ENCODE results near the gene SBNO2. TPM values are rescaled to one million over a fixed set of nuclear protein-coding genes. Genes with fewer than 3 reads are reported as not detected.
A peak's percentile ranks its signal among the peaks of the same experiment; 100 is the strongest.

SBNO2 gene
- total and polyA plus RNA-seq, 4 donors, result 2.2 to 25.0 (median 15.0) TPM

DNA sequence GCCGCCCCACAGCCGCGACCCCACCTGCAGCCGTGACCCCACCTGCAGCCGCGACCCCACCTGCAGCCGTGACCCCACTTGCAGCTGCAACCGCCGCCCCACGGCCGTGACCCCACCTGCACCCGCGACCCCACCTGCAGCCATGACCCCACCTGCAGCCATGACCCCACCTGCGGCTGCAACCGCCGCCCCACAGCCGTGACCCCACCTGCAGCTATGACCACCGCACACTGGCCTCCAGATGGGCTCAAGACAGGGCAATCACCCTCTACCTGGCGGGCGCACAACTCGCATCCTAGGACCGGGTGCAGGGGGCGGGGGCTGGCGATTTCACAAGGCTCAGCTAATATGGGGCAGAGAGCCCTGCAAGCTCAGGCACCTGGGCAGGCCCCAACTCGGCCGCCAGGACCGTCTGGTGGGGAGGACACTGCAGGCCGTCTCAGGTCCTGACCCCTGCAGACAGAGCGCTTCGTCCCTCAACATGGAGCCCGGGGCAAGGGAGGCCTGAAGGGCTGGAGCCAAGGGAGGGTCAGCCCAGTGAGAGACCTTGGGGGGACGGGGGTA lies 15.1 kb downstream of the SBNO2 start:
- Histone ChIP-seq H3K27me3 (ENCODE audit: control insufficient read depth in 4 of 4, insufficient read depth in 4 of 4, low read length in 3 of 4) (no peaks in the 10 kb centered on the region), H3K9ac (ENCODE audit: low read depth in 1 of 2, low read length in 2 of 2) (no peak overlapping the region), H3K4me3 (ENCODE audit: low read depth in 1 of 3, low read length in 3 of 3) (no peak overlapping the region), H3K4me1 (ENCODE audit: control insufficient read depth in 4 of 4, insufficient read depth in 4 of 4, low read length in 3 of 4) (peaks cover 14 to 32% (median 28%) of the 10 kb centered on the region in 4 donors), H3K36me3 (ENCODE audit: control insufficient read depth in 4 of 4, insufficient read depth in 3 of 4, low read depth in 1 of 4, low read length in 3 of 4) (peaks cover 0 to 12% (median 0%) of the 10 kb centered on the region in 4 donors), H3K27ac (ENCODE audit: low read depth in 1 of 2, low read length in 2 of 2) (no peak overlapping the region), H3K9me3 (ENCODE audit: control insufficient read depth in 4 of 4, low read length in 3 of 4) (no peaks in the 10 kb centered on the region)
- no peak for DNase-seq (ENCODE audit: low spot score)
- TF ChIP-seq RXRA (IDR thresholded peaks at IDR 0.05), result peak in 1 of 2 donors; percentile 34
- TF ChIP-seq, protein P1, sequence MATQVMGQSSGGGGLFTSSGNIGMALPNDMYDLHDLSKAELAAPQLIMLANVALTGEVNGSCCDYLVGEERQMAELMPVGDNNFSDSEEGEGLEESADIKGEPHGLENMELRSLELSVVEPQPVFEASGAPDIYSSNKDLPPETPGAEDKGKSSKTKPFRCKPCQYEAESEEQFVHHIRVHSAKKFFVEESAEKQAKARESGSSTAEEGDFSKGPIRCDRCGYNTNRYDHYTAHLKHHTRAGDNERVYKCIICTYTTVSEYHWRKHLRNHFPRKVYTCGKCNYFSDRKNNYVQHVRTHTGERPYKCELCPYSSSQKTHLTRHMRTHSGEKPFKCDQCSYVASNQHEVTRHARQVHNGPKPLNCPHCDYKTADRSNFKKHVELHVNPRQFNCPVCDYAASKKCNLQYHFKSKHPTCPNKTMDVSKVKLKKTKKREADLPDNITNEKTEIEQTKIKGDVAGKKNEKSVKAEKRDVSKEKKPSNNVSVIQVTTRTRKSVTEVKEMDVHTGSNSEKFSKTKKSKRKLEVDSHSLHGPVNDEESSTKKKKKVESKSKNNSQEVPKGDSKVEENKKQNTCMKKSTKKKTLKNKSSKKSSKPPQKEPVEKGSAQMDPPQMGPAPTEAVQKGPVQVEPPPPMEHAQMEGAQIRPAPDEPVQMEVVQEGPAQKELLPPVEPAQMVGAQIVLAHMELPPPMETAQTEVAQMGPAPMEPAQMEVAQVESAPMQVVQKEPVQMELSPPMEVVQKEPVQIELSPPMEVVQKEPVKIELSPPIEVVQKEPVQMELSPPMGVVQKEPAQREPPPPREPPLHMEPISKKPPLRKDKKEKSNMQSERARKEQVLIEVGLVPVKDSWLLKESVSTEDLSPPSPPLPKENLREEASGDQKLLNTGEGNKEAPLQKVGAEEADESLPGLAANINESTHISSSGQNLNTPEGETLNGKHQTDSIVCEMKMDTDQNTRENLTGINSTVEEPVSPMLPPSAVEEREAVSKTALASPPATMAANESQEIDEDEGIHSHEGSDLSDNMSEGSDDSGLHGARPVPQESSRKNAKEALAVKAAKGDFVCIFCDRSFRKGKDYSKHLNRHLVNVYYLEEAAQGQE (IDR thresholded peaks at IDR 0.05), result no peak
- 85% methylated on average over 32 of the region's 32 CpGs for WGBS

GRCh38 chr19:1157931-1158884 lies 15.9 kb downstream of the SBNO2 start:
- Histone ChIP-seq H3K4me3 (ENCODE audit: low read depth in 1 of 3, low read length in 3 of 3) (no peak overlapping the region), H3K4me1 (ENCODE audit: control insufficient read depth in 4 of 4, insufficient read depth in 4 of 4, low read length in 3 of 4) (peaks cover 14 to 32% (median 28%) of the 10 kb centered on the region in 4 donors), H3K27ac (ENCODE audit: low read depth in 1 of 2, low read length in 2 of 2) (no peak overlapping the region), H3K9ac (ENCODE audit: low read depth in 1 of 2, low read length in 2 of 2) (no peak overlapping the region), H3K36me3 (ENCODE audit: control insufficient read depth in 4 of 4, insufficient read depth in 3 of 4, low read depth in 1 of 4, low read length in 3 of 4) (peaks cover 0 to 12% (median 0%) of the 10 kb centered on the region in 4 donors), H3K9me3 (ENCODE audit: control insufficient read depth in 4 of 4, low read length in 3 of 4) (no peaks in the 10 kb centered on the region), H3K27me3 (ENCODE audit: control insufficient read depth in 4 of 4, insufficient read depth in 4 of 4, low read length in 3 of 4) (no peaks in the 10 kb centered on the region)
- TF ChIP-seq YY1 (IDR thresholded peaks at IDR 0.05) (no peak), FOXA2 (IDR thresholded peaks at IDR 0.05) (no peak), ATF3 (IDR thresholded peaks at IDR 0.05) (no peak), GABPA (IDR thresholded peaks at IDR 0.05 in 1 of 2, conservative IDR thresholded peaks at IDR 0.05 in 1 of 2) (no peak), SP1 (IDR thresholded peaks at IDR 0.05) (no peak), HNF4G (IDR thresholded peaks at IDR 0.05) (no peak), HNF4A (conservative IDR thresholded peaks at IDR 0.05) (no peak)
- TF ChIP-seq, protein P2, sequence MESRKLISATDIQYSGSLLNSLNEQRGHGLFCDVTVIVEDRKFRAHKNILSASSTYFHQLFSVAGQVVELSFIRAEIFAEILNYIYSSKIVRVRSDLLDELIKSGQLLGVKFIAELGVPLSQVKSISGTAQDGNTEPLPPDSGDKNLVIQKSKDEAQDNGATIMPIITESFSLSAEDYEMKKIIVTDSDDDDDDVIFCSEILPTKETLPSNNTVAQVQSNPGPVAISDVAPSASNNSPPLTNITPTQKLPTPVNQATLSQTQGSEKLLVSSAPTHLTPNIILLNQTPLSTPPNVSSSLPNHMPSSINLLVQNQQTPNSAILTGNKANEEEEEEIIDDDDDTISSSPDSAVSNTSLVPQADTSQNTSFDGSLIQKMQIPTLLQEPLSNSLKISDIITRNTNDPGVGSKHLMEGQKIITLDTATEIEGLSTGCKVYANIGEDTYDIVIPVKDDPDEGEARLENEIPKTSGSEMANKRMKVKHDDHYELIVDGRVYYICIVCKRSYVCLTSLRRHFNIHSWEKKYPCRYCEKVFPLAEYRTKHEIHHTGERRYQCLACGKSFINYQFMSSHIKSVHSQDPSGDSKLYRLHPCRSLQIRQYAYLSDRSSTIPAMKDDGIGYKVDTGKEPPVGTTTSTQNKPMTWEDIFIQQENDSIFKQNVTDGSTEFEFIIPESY (IDR thresholded peaks at IDR 0.05), result no peak
- TF ChIP-seq, protein P1 (IDR thresholded peaks at IDR 0.05), result no peak
- TF ChIP-seq, protein P3, sequence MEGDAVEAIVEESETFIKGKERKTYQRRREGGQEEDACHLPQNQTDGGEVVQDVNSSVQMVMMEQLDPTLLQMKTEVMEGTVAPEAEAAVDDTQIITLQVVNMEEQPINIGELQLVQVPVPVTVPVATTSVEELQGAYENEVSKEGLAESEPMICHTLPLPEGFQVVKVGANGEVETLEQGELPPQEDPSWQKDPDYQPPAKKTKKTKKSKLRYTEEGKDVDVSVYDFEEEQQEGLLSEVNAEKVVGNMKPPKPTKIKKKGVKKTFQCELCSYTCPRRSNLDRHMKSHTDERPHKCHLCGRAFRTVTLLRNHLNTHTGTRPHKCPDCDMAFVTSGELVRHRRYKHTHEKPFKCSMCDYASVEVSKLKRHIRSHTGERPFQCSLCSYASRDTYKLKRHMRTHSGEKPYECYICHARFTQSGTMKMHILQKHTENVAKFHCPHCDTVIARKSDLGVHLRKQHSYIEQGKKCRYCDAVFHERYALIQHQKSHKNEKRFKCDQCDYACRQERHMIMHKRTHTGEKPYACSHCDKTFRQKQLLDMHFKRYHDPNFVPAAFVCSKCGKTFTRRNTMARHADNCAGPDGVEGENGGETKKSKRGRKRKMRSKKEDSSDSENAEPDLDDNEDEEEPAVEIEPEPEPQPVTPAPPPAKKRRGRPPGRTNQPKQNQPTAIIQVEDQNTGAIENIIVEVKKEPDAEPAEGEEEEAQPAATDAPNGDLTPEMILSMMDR (IDR thresholded peaks at IDR 0.05; ENCODE audit: low read depth, low read length, missing input control), result no peak
- WGBS, result 96% methylated on average over 69 of the region's 69 CpGs
- no peak for DNase-seq (ENCODE audit: low spot score)

All from liver (tissue), 9 donors.